Osteoblast (primary cell): Measurements from ENCODE around the gene ARL15. TPM values are rescaled to one million over a fixed set of nuclear protein-coding genes. Genes with fewer than 3 reads are reported as not detected.

Experiments
- DNase-seq: peaks from one replicate; pipeline ENCODE4 v3.0.0; 2011; ENCODE audit warnings: low spot score, mixed read lengths; ENCODE audit not compliant: insufficient read length; ENCODE audit errors: missing footprints
- H2AFZ ChIP-seq: 2 replicates; pipeline ENCODE4 v1.6.0; 2011; ENCODE audit warnings: mild to moderate bottlenecking, low read length
- H3K27ac ChIP-seq: 2 replicates; pipeline ENCODE4 v1.5.1; 2011; ENCODE audit warnings: mild to moderate bottlenecking, low read depth, low read length, moderate library complexity
- H3K27me3 ChIP-seq: 2 replicates; pipeline ENCODE4 v1.6.0; 2012; ENCODE audit warnings: mild to moderate bottlenecking, control low read depth, inconsistent platforms, low read length, moderate library complexity; ENCODE audit not compliant: insufficient read depth
- H3K36me3 ChIP-seq: 2 replicates; pipeline ENCODE4 v1.5.1; 2011; ENCODE audit warnings: mild to moderate bottlenecking, low read length, control low read depth, moderate library complexity; ENCODE audit not compliant: insufficient read depth
- H3K4me1 ChIP-seq: 2 replicates; pipeline ENCODE4 v1.5.1; 2011; ENCODE audit warnings: mild to moderate bottlenecking, low read length, control low read depth, moderate library complexity; ENCODE audit not compliant: insufficient read depth
- H3K4me2 ChIP-seq: 2 replicates; pipeline ENCODE4 v1.6.0; 2011; ENCODE audit warnings: mild to moderate bottlenecking, low read length; ENCODE audit not compliant: insufficient read depth
- H3K4me3 ChIP-seq: fragments of 200-600 bp; sonication (generic); 3 replicates; pipeline ENCODE4 v1.5.1; 2012; ENCODE audit warnings: mild to moderate bottlenecking, low read length, inconsistent platforms; ENCODE audit not compliant: insufficient read depth
- H3K79me2 ChIP-seq: 2 replicates; pipeline ENCODE4 v1.6.0; 2012; ENCODE audit warnings: mild to moderate bottlenecking, low read length, control low read depth, inconsistent platforms; ENCODE audit not compliant: insufficient read depth
- H3K9me3 ChIP-seq: 2 replicates; pipeline ENCODE4 v1.5.1; 2011; ENCODE audit warnings: low read depth, low read length, control low read depth
- H4K20me1 ChIP-seq: 2 replicates; pipeline ENCODE4 v1.6.0; 2012; ENCODE audit warnings: mild to moderate bottlenecking, low read length, control low read depth; ENCODE audit not compliant: insufficient read depth
- total RNA-seq: library from RNA; depleted of rRNA; stranded (reverse); fragments of >200 nt; gene quantifications from 2 replicates; pipeline ENCODE4 v1.2.3, GENCODE V29; 2012
- TF ChIP-seq, protein P1 (sequence below): IDR thresholded peaks from 2 replicates; pipeline ENCODE4 v1.5.1; 2011; ENCODE audit warnings: mild to moderate bottlenecking, low read depth, low read length, moderate library complexity; ENCODE audit errors: extremely low read depth

Gene ARL15
- total RNA-seq, 1 donor, result 25.3 TPM

DNA sequence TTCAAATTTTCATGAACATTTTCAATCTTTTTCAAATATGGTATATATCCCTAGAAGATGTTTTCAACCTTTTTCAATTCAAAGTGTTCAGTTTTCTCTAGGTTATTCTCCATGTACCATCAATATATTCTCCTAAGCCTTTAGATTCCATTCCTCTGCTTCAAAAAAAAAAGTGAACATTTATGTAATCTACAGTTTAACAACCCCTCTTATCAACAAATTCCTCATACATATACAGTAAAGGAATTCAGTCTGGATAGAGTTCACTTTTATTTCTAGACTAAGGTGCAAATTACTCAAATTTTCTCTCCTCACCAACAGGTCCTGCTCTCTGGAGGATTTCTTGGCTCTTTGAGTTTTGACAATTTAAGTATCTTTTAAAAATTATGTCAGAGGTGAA is 150.0 kb downstream of the ARL15 start:
- no peak overlapping the region for H3K4me3 ChIP-seq
- H2AFZ ChIP-seq, result no peak overlapping the region
- H3K36me3 ChIP-seq, result no peaks in the 10 kb centered on the region
- H3K27ac ChIP-seq, result no peak overlapping the region
- no peaks in the 10 kb centered on the region for H4K20me1 ChIP-seq
- H3K27me3 ChIP-seq, result no peaks in the 10 kb centered on the region
- H3K9me3 ChIP-seq, result no peaks in the 10 kb centered on the region
- TF ChIP-seq, protein P1, sequence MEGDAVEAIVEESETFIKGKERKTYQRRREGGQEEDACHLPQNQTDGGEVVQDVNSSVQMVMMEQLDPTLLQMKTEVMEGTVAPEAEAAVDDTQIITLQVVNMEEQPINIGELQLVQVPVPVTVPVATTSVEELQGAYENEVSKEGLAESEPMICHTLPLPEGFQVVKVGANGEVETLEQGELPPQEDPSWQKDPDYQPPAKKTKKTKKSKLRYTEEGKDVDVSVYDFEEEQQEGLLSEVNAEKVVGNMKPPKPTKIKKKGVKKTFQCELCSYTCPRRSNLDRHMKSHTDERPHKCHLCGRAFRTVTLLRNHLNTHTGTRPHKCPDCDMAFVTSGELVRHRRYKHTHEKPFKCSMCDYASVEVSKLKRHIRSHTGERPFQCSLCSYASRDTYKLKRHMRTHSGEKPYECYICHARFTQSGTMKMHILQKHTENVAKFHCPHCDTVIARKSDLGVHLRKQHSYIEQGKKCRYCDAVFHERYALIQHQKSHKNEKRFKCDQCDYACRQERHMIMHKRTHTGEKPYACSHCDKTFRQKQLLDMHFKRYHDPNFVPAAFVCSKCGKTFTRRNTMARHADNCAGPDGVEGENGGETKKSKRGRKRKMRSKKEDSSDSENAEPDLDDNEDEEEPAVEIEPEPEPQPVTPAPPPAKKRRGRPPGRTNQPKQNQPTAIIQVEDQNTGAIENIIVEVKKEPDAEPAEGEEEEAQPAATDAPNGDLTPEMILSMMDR, result no peak
- H3K4me1 ChIP-seq, result peaks cover 3% of the 10 kb centered on the region
- H3K4me2 ChIP-seq, result no peak overlapping the region
- no peaks in the 10 kb centered on the region for H3K79me2 ChIP-seq
- DNase-seq, result no peak

DNA sequence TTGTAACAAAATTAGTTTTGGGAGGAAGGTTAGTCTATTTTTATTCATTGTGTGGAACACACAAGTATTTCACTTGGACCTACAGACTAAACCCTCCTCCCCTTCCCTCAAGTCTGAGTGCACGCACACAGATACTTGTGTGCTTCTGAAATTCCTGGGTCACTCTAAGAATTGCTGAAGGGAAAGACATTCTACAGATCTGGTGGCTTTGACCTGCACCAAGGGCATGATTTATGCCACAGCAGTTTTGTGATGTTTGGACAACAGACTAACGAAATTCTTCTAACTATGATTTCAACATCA is 150.5 kb downstream of the ARL15 start:
- no peak for DNase-seq

DNA sequence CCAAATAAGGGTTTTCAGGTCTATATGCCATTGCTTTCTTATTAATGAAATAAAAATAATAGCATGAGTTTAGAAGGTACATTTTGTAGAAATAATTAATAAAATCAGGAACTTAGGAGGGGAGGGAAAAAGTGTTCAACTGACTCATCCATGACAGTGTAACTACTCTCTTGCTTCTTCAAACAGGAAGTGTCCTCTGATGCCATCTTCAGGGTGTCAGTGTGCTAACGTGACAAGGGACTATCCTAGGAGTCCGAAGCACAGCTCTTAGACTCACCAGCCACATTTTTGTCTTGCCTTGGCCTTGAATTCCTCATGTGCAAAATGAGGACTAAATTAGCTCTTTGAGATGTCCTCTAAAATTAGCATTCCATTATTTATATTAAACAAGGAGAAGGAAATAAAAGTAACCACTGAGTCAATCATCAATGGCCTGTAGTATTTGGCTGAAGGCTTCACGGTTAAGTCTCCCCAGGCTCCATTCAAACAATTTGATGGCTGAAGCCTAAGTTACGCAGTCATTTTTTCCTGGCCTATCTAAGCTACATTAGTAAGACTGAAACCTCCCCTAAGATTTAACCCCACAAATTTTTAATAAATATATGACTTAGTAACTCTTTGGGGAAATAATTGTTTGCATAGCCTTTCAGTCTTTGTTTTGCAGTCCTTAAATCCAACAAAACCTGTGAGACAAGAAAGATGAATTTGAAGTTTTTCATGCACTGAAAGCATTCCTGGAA is 151.1 kb downstream of the ARL15 start:
- H2AFZ ChIP-seq, result no peak overlapping the region
- TF ChIP-seq, protein P1, result no peak
- H3K27me3 ChIP-seq, result no peaks in the 10 kb centered on the region
- no peaks in the 10 kb centered on the region for H3K9me3 ChIP-seq
- H3K36me3 ChIP-seq, result no peaks in the 10 kb centered on the region
- H3K4me1 ChIP-seq, result peaks cover 3% of the 10 kb centered on the region
- H3K79me2 ChIP-seq, result no peaks in the 10 kb centered on the region
- H4K20me1 ChIP-seq, result no peaks in the 10 kb centered on the region
- DNase-seq, result peak; percentile 36
- H3K27ac ChIP-seq, result no peak overlapping the region
- no peak overlapping the region for H3K4me2 ChIP-seq
- H3K4me3 ChIP-seq, result no peak overlapping the region

More for the DNA sequence above, 150.5 kb downstream of the ARL15 start:
- H3K27ac ChIP-seq, result no peak overlapping the region
- H3K27me3 ChIP-seq, result no peaks in the 10 kb centered on the region
- TF ChIP-seq, protein P1, result no peak
- H3K4me2 ChIP-seq, result no peak overlapping the region
- peaks cover 3% of the 10 kb centered on the region for H3K4me1 ChIP-seq
- no peaks in the 10 kb centered on the region for H3K79me2 ChIP-seq
- H3K9me3 ChIP-seq, result no peaks in the 10 kb centered on the region
- no peak overlapping the region for H3K4me3 ChIP-seq
- H4K20me1 ChIP-seq, result no peaks in the 10 kb centered on the region
- no peaks in the 10 kb centered on the region for H3K36me3 ChIP-seq
- no peak overlapping the region for H2AFZ ChIP-seq

DNA sequence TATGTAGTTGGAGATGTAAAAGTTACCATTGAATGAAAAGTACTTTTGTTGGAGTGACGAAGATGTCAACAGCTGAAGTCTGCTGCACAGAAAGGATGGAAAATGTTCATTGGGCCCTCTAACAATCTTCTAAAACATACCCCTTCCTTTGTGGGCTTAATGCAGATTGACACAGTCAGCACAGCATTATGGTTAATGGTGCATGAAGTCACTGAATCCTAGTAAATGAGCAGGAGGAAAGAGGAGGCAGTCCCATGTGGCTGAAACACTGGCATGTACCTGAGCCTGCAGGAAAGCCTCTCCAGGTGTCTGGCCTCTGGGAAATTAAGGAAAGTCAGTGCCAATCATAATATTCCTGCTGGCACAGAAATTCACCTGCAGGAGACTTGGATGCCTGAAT is 153.8 kb downstream of the ARL15 start:
- H3K4me2 ChIP-seq, result no peak overlapping the region
- no peaks in the 10 kb centered on the region for H3K27me3 ChIP-seq
- no peak for DNase-seq
- no peaks in the 10 kb centered on the region for H3K36me3 ChIP-seq
- TF ChIP-seq, protein P1, result no peak
- no peaks in the 10 kb centered on the region for H3K9me3 ChIP-seq
- peaks cover 3% of the 10 kb centered on the region for H3K4me1 ChIP-seq
- no peak overlapping the region for H2AFZ ChIP-seq
- H3K79me2 ChIP-seq, result no peaks in the 10 kb centered on the region
- no peaks in the 10 kb centered on the region for H4K20me1 ChIP-seq
- no peak overlapping the region for H3K27ac ChIP-seq
- H3K4me3 ChIP-seq, result no peak overlapping the region
